GM08714 (cell line): ENCODE data around the gene LLGL1.

Source experiments
- H3K4me3 ChIP-seq: fragments of 200-500 bp; sonication (Bioruptor generic); 2 replicates; pipeline ENCODE4 v1.5.1; 2014; ENCODE audit warnings: mild to moderate bottlenecking, low read length, inconsistent platforms
- ZNF274 ChIP-seq: IDR thresholded peaks from 2 replicates; pipeline ENCODE4 v1.6.1; 2012; ENCODE audit warnings: mild to moderate bottlenecking, low read depth, low read length

Gene LLGL1

DNA sequence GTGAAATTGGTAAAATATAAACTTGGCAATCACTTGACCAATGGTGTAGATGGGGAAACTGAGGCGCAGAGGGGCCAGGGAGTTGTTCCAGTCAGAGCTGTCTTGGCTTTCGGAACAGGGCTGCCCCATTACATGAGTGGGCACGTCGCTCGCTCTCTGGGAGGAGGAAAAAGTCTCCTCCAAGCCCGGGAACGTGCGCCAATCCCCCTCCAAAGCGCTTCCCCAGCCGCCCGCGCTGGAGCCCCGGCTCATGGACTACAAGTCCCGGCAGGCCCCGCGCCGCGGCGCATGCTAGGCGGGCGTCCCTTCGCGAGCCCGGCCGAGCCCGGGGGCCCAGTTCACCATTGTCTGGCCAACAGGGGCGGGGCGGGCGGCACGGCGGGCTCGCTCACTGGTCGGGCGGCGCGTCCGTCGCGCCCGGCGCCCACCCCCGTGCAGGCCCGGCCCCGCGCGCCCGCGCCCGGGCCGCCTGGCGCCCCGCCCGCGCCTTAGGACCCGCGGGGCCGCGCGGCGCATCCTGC, at the start of gene LLGL1:
Gene LLGL1, plus strand, starts transcription at position 515 of the 521 bp plus-strand sequence. CDS start 48 bp downstream, outside the sequence.
- TF ChIP-seq ZNF274, result no peak
- H3K4me3 ChIP-seq, result peak within 1 kb of the TSS; percentile 56

DNA sequence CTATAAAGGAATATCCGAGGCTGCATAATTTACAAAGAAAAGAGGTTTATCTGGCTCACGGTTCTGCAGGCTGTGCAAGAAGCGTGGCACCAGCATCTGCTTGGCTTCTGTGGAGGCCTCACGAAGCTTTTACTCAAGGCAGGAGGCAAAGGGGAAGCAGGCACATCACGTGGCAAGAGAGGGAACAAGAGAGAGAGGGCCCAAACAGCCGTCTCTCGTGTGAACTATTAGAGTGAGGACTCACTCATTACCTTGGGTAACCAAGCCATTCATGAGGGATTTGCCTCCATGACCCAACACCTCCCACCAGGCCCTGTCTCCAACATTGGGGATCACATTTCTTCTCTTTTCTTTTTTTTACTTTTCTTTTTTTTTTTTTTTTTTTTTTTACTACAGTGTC, 49.3 kb upstream of the LLGL1 start:
- TF ChIP-seq ZNF274, result no peak
- no peak overlapping the region for H3K4me3 ChIP-seq

DNA sequence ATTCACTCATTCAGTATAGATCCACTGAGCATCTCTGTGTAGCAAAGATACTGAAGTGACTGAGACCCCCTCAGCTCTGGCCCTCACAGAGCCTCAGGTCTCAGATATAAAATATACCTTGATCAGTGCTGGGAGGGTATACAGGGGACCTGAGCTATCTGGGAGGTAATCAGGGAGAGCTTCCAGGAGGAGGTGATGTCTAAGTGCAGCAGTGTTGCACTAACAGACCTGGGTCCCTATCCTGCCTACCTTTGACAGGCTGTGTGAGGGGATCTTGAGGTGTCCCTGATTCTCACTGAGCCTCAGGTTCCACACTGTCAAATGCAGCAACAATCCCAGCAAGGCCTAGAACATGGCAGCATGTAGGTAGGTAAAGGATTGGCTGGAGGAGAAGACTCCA, 48.3 kb upstream of the LLGL1 start:
- no peak for TF ChIP-seq ZNF274
- no peak overlapping the region for H3K4me3 ChIP-seq

DNA sequence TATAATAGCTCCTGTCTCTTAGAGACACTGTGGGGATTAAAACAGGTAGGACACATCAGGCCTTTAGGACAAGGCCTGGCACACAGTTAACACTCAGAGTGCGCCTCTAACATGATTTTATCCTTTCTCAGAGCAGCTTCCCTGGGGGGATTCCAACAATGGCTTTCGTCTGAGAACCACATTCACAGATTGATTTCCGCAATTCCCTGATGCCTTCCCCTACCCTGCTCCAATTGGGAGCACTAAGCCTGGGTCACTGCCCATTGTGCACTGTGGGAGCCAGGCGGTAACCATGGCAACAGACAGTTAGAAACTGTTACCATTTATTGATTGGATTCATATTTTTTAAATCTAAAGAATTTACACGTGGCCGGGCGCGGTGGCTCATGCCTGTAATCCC, 47.7 kb upstream of the LLGL1 start:
- no peak for TF ChIP-seq ZNF274

DNA sequence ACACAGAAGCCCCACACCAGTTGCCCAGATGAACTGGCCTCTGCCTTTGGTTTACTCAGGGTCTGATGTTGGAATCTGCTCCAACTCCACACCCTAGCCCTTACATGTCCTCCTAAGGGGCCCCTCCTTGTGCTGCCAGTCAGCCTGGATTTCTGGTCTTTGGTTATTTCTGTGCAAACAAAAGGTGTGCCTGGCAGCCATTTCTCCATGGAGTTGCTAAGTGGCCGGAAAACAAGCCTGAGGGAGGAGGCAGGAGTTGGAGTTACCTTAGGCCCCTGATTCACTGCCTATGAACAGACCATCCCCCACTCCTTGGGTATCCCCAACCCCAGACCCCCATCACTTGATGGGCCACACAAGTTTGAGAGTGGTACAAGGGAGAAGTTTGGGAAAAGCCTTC, 46.2 kb upstream of the LLGL1 start:
- H3K4me3 ChIP-seq, result no peak overlapping the region
- TF ChIP-seq ZNF274, result no peak

More for the DNA sequence above, 47.7 kb upstream of the LLGL1 start:
- H3K4me3 ChIP-seq, result no peak overlapping the region

DNA sequence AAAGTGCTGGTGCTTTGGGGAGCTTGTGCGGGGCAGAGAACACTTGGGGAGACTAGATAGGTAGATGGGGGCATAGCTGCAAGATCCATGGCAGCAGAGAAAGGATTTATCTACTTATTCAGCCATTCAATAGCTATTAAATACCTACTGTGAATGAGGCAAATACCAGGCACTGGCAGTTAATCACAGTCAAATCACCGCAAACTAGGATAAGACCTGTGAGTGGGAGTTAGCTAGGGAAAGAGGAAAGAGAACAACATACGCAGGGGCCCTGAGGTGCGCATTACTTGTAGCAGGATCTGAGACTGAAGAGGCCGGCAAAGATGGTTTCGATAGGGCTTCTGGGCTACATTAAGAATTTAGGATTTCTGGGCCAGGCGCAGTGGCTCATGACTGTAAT, 45.6 kb upstream of the LLGL1 start:
- H3K4me3 ChIP-seq, result no peak overlapping the region
- no peak for TF ChIP-seq ZNF274

DNA sequence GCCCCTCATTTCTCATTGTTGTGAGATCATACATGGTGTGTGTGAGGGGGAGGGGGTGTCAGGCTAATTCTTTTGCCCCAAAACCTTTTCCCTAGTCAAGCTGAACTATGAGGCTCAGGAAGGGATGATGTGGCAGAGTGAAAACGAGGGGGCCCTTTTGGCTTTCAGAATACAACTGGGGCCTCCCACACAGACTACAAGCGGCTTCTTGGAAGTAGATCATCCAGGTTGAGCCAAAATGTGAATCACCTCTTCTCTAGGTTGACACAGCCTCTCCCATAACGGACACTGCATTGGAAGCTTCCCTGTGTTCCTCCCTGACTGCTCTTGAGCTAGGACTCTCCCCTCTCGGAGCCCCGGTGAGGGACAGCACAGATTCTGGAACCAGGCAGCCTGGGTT, 44.1 kb upstream of the LLGL1 start:
- TF ChIP-seq ZNF274, result no peak
- no peak overlapping the region for H3K4me3 ChIP-seq

DNA sequence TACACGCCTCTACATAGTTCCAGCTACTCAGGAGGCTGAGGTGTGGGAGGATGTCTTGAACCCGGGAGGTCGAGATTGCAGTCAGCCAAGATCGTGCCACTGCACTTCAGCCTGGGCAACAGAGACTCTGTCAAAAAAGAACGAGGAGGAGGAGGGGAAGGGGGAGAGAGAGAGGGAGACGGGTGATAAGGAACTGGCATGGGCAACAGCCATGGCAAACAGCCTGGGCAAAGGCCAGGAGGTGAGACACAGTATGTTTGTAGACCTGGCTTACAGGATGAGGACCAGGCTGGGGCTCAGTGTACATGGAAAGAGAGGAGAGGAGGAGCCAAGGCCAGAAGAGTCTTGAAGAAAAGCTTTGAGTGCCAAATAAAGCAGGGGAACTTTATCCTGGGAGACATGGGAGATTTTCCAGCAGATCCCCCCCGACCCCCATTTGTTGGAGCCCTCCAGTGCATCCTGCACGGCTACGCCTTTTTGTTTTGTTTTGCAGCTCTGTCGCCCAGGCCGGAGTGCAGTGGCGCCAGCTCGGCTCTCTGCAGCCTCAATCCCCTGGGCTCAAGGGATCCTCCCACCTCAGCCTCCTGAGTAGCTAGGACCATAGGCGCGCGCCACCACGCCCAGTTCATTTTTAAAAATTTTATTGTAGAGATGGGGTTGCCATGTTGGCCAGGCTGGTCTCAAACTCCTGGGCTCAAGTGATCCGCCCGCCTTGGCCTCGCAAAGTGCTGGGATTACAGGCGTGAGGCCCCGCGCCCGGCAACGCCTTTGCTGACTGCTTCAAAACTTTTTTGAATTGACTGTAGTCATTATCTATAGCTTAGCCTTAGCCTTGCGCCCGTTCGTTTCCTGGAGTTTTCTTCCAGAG, 43.1 kb upstream of the LLGL1 start:
- peak overlapping the region; percentile 67; the same call in 1 of the 2 replicates for H3K4me3 ChIP-seq
- no peak for TF ChIP-seq ZNF274

DNA sequence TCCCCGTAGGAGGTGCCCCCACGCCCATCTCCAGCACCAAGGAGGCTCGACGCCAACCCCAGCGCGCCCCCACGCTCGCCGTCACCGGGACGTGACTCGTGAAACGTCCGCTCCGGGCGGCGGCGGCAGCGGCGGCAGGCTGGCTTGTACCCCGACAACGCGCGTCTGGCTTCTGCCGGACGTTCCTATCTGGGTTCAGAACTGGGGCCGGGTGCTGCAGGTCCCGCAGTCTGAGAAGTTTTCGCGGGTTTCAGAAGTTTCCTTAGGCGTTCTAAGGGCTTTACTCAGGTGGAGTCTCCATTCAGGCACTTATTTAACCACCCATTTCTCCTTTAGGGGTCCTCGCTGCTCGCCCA, 42.5 kb upstream of the LLGL1 start:
- H3K4me3 ChIP-seq, result peak overlapping the region; percentile 67
- TF ChIP-seq ZNF274, result no peak

DNA sequence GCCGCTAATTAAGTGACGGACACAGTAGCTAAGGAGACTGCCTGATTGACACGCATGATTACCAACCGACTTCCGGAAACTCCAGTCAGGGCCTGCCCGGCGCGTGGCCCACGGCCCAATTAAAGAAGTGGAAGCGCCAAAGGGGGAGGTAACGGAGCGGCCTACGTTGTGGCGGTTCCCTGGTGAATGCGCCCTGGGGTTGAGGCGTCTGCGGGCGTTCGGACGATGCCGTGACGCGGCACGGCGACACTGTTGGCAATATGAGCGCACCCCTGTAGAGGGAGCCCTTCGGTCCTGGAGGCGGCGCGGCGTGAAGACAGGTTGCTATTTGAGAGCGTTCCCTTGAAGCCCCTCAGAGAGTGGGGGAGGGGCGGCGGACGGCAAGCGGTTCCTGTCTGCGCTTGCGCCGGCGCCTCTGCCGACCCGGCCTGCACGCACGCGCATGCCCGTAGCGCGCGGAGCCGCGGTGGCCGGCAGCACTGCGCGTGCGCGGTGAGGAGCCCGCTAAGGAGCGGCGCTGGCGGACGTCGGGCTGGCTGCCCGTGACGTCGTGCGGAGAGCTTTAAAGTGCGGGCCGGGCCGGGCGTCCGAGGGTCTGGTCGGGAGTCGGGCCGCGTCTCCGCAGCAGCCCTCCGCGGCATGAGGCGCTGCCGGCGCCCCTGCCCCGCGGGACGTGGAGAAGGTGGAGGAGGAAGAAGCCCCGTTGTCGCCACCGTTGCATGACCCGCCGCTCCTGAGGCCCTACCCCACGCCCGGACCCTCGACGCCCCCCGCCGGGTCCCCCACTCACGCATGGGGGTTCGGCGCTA, 41.9 kb upstream of the LLGL1 start, which contains the start of gene ALKBH5:
Gene ALKBH5, plus strand, starts transcription at position 495 of the 809 bp plus-strand sequence. CDS start 416 bp downstream, outside the sequence.
- peak within 1 kb of the TSS; percentile 94 for H3K4me3 ChIP-seq

DNA sequence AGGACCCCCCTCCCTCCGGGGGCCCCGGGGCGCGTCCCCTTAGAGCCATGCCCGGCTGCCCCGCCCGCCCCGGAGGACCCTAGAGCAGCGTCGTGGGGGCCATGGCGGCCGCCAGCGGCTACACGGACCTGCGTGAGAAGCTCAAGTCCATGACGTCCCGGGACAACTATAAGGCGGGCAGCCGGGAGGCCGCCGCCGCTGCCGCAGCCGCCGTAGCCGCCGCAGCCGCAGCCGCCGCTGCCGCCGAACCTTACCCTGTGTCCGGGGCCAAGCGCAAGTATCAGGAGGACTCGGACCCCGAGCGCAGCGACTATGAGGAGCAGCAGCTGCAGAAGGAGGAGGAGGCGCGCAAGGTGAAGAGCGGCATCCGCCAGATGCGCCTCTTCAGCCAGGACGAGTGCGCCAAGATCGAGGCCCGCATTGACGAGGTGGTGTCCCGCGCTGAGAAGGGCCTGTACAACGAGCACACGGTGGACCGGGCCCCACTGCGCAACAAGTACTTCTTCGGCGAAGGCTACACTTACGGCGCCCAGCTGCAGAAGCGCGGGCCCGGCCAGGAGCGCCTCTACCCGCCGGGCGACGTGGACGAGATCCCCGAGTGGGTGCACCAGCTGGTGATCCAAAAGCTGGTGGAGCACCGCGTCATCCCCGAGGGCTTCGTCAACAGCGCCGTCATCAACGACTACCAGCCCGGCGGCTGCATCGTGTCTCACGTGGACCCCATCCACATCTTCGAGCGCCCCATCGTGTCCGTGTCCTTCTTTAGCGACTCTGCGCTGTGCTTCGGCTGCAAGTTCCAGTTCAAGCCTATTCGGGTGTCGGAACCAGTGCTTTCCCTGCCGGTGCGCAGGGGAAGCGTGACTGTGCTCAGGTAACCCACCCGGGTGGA, 41.0 kb upstream of the LLGL1 start:
- H3K4me3 ChIP-seq, result peak overlapping the region; percentile 94
- no peak for TF ChIP-seq ZNF274

More for the DNA sequence above, 41.9 kb upstream of the LLGL1 start, which contains the start of gene ALKBH5:
- no peak for TF ChIP-seq ZNF274

DNA sequence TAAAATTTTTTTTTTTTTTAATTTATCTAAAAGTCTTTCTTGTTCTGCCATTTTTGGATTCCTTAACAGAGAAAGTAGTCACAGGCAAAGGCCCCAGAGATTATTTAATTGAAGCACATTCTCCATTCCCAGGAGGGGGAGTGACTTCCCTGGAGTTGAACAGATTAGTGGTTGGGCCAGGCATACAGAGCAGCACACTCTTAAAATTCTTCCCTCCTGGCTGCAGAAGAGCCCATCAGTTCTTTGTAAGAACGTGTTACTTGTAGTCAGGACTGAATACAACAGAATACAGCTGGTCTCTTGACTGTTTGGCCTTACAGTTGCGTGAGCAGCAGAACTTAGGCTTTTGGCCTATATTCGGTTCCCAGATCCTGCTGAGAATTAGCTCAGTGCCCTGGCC, 40.0 kb upstream of the LLGL1 start:
- peak overlapping the region; percentile 94 for H3K4me3 ChIP-seq

DNA sequence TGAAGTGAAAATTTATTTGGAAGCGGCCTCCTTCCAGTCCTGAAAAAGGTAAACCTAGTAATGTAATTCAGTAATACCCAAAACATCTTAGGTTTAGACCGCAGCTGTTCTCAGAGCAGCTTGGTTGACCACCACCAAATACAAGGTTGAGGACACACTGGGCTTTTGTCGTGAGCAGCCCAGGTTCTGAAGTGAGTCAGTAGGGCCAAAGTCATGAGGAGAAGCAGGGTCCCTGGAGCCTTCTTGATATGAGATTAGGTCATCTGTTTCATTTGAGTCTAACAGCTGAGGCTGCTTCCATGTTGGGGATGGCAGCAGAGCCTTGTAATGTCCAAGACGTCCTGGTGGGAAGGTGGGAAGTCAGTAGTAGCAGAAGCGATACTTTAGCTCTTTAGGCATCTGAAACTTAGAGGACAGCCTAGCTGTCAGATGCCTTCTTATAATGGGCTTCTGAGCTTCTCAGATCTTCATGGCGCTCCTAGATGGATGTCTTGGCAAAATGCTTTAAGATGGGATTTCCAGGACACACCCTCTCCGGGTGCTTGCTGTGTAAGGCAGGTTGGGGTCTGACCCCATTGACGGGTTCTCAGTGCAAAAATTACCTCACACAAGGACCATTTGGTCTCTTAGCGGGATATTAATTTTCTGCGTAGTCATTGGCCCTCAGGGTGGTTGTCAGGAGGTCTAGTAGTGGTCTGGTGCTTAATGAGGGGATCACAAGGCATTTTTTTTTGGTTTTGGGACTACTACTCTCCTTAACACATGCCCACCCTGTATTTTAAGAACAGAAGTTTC, 39.4 kb upstream of the LLGL1 start:
- TF ChIP-seq ZNF274, result no peak

More for the DNA sequence above, 40.0 kb upstream of the LLGL1 start:
- TF ChIP-seq ZNF274, result no peak

More for the DNA sequence above, 39.4 kb upstream of the LLGL1 start:
- peak overlapping the region; percentile 94 for H3K4me3 ChIP-seq
